WERI-Rb-1 (cell line): Measurements from ENCODE around the gene ACOT7.
"Not testable (repeated sequence)": the region's sequence is repeated elsewhere in the genome, so short reads cannot be mapped to it uniquely, and the experiment has no call there.

Experiments used
- DNase-seq: peaks from one replicate; pipeline ENCODE4 v3.0.0-alpha.2; 2020
- H3K27ac ChIP-seq: fragments of 250-450 bp; sonication (Bioruptor Pico); 2 replicates; pipeline ENCODE4 v1.5.1; 2020; ENCODE audit warnings: mild to moderate bottlenecking, moderate library complexity
- H3K27me3 ChIP-seq: fragments of 250-450 bp; sonication (Bioruptor Pico); 2 replicates; pipeline ENCODE4 v1.5.1; 2021; ENCODE audit warnings: mild to moderate bottlenecking, low read depth, moderate library complexity; ENCODE audit not compliant: insufficient read depth, severe bottlenecking
- H3K36me3 ChIP-seq: fragments of 250-450 bp; sonication (Bioruptor Pico); 2 replicates; pipeline ENCODE4 v1.5.1; 2020; ENCODE audit warnings: mild to moderate bottlenecking, moderate library complexity
- H3K4me3 ChIP-seq: 2 replicates; pipeline ENCODE4 v1.5.1; 2011; ENCODE audit warnings: low read depth, mild to moderate bottlenecking, control low read depth, low read length
- H3K9me3 ChIP-seq: fragments of 250-450 bp; sonication (Bioruptor Pico); 2 replicates; pipeline ENCODE4 v1.5.1; 2021; ENCODE audit warnings: mild to moderate bottlenecking, moderate library complexity; ENCODE audit not compliant: severe bottlenecking
- CTCF ChIP-seq: IDR thresholded peaks from 2 replicates; pipeline ENCODE4 v1.5.1; 2011; ENCODE audit warnings: low read depth, mild to moderate bottlenecking, control low read depth, inconsistent platforms, low read length

Gene ACOT7

GRCh38 chr1:6313393-6314200, 80.0 kb downstream of the ACOT7 start:
- Histone ChIP-seq H3K4me3 (no peak overlapping the region), H3K9me3 (no peaks in the 10 kb centered on the region), H3K36me3 (peaks cover 41% of the 10 kb centered on the region), H3K27ac (no peak overlapping the region), H3K27me3 (no peaks in the 10 kb centered on the region)
- no peak for DNase-seq
- no peak for TF ChIP-seq CTCF

- H3K36me3 ChIP-seq, result peaks cover 21% of the 10 kb centered on the region
- H3K27ac ChIP-seq, result no peak overlapping the region
- no peak for DNase-seq
- H3K4me3 ChIP-seq, result no peak overlapping the region
- H3K27me3 ChIP-seq, result no peaks in the 10 kb centered on the region
- no peaks in the 10 kb centered on the region for H3K9me3 ChIP-seq
- no peak for TF ChIP-seq CTCF
These were observed 83.3 kb downstream of the ACOT7 start for GRCh38 chr1:6310116-6310848.

GRCh38 chr1:6309564-6309963, 84.0 kb downstream of the ACOT7 start:
- Histone ChIP-seq H3K9me3 (no peaks in the 10 kb centered on the region), H3K27me3 (no peaks in the 10 kb centered on the region), H3K36me3 (peaks cover 18% of the 10 kb centered on the region), H3K27ac (no peak overlapping the region), H3K4me3 (no peak overlapping the region)
- no peak for TF ChIP-seq CTCF
- DNase-seq, result no peak

- peaks cover 21% of the 10 kb centered on the region for H3K36me3 ChIP-seq
- no peaks in the 10 kb centered on the region for H3K27me3 ChIP-seq
- H3K27ac ChIP-seq, result no peak overlapping the region
- no peak for TF ChIP-seq CTCF
- H3K4me3 ChIP-seq, result no peak overlapping the region
- no peaks in the 10 kb centered on the region for H3K9me3 ChIP-seq
- DNase-seq, result no peak
These were observed 85.1 kb downstream of the ACOT7 start for GRCh38 chr1:6308449-6308848.

GRCh38 chr1:6307682-6308081, 85.9 kb downstream of the ACOT7 start:
- H3K4me3 ChIP-seq, DNase-seq, H3K27ac ChIP-seq, H3K9me3 ChIP-seq, H3K27me3 ChIP-seq: not testable (repeated sequence)
- H3K36me3 ChIP-seq, result peaks cover 21% of the 10 kb centered on the region

GRCh38 chr1:6307099-6307498, 86.5 kb downstream of the ACOT7 start:
- H3K27ac ChIP-seq, result no peak overlapping the region
- no peak for DNase-seq
- H3K9me3 ChIP-seq, result no peaks in the 10 kb centered on the region
- no peaks in the 10 kb centered on the region for H3K27me3 ChIP-seq
- TF ChIP-seq CTCF, result no peak
- peaks cover 21% of the 10 kb centered on the region for H3K36me3 ChIP-seq
- no peak overlapping the region for H3K4me3 ChIP-seq
